Activated B cell treated with CpG ODN at 0.5 μM for 24 hours (primary cell): Measurements from ENCODE around the gene AHDC1. TPM values are rescaled to one million over a fixed set of nuclear protein-coding genes. Genes with fewer than 3 reads are reported as not detected.

ENCODE experiments used
- ATAC-seq: fragments of 200-7000 bp; cut with Tn5 transposase; one replicate; pipeline ENCODE4 v1.10.0; 2021; ENCODE audit warnings: low read depth, mild to moderate bottlenecking, moderate library complexity
- CTCF ChIA-PET: fragments of 350-600 bp; sonication (Branson Sonifier 250); formaldehyde crosslinking; loops from one replicate; lab custom pipeline; 2021; ENCODE audit warnings: antibody characterized with exemption; lab: Charles Lee
- POLR2A ChIA-PET: fragments of 350-600 bp; sonication (Branson Sonifier 250); formaldehyde crosslinking; loops from one replicate; lab custom pipeline; 2021; ENCODE audit warnings: antibody characterized with exemption; lab: Charles Lee
- DNase-seq: peaks from one replicate; pipeline ENCODE4 v3.0.0; 2022
- H3K27ac Mint-ChIP-seq: one replicate; pipeline ENCODE4 v1.8.0; 2020; ENCODE audit warnings: mixed read lengths
- H3K27me3 Mint-ChIP-seq: one replicate; pipeline ENCODE4 v1.8.0; 2021; ENCODE audit warnings: mixed read lengths
- H3K36me3 Mint-ChIP-seq: one replicate; pipeline ENCODE4 v1.8.0; 2021; ENCODE audit warnings: low read depth, mixed read lengths
- H3K4me1 Mint-ChIP-seq: one replicate; pipeline ENCODE4 v1.8.0; 2021; ENCODE audit warnings: mixed read lengths
- H3K4me3 Mint-ChIP-seq: one replicate; pipeline ENCODE4 v1.8.0; 2020; ENCODE audit warnings: mild to moderate bottlenecking, mixed read lengths
- H3K9me3 Mint-ChIP-seq: one replicate; pipeline ENCODE4 v1.8.0; 2020; ENCODE audit warnings: mixed read lengths
- intact Hi-C: fragments of 100-400 bp; cut with micrococcal nuclease; formaldehyde crosslinking; loops from one replicate; pipeline ENCODE4 v1.15.1; 2024
- total RNA-seq: library from RNA; stranded (reverse); gene quantifications from 2 replicates; pipeline ENCODE4 v1.2.3, GENCODE V29; 2022
- TF ChIP-seq, protein P1 (sequence below): fragments of 200-600 bp; IDR thresholded peaks from one replicate; pipeline ENCODE4 v1.8.0; 2022; ENCODE audit warnings: antibody characterized with exemption, mild to moderate bottlenecking

Gene AHDC1
- total RNA-seq, 1 donor from 2014 or later = 22.4 TPM

GRCh38 chr1:27596986-27597385, 7.0 kb downstream of the AHDC1 start:
- no peak overlapping the region for H3K27ac Mint-ChIP-seq
- ChIA-PET CTCF (interaction anchor here (1.8 kb wide), 1 partner anchor 40 kb away, joined by 5 read pairs; no protein-coding TSS in a partner anchor), POLR2A (interaction anchor here (0.6 kb wide), 3 partner anchors 28 to 135 kb away, joined by 3 read pairs; partner anchors contain the start of gene IFI6)
- DNase-seq (no peak), ATAC-seq (no peak)
- peaks cover 33% of the 10 kb centered on the region for H3K4me1 Mint-ChIP-seq
- H3K36me3 Mint-ChIP-seq = no peaks in the 10 kb centered on the region
- no peak overlapping the region for H3K4me3 Mint-ChIP-seq
- intact Hi-C loops = no loop called here
- TF ChIP-seq, protein P1, sequence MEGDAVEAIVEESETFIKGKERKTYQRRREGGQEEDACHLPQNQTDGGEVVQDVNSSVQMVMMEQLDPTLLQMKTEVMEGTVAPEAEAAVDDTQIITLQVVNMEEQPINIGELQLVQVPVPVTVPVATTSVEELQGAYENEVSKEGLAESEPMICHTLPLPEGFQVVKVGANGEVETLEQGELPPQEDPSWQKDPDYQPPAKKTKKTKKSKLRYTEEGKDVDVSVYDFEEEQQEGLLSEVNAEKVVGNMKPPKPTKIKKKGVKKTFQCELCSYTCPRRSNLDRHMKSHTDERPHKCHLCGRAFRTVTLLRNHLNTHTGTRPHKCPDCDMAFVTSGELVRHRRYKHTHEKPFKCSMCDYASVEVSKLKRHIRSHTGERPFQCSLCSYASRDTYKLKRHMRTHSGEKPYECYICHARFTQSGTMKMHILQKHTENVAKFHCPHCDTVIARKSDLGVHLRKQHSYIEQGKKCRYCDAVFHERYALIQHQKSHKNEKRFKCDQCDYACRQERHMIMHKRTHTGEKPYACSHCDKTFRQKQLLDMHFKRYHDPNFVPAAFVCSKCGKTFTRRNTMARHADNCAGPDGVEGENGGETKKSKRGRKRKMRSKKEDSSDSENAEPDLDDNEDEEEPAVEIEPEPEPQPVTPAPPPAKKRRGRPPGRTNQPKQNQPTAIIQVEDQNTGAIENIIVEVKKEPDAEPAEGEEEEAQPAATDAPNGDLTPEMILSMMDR = no peak
- H3K27me3 Mint-ChIP-seq = no peaks in the 10 kb centered on the region
- H3K9me3 Mint-ChIP-seq = no peaks in the 10 kb centered on the region

GRCh38 chr1:27596261-27596660, 7.7 kb downstream of the AHDC1 start:
- CTCF ChIA-PET = interaction anchor here (1.8 kb wide), 1 partner anchor 39 kb away, joined by 5 read pairs; no protein-coding TSS in a partner anchor
- H3K9me3 Mint-ChIP-seq = no peaks in the 10 kb centered on the region
- no peak for DNase-seq
- H3K4me1 Mint-ChIP-seq = peaks cover 30% of the 10 kb centered on the region
- H3K4me3 Mint-ChIP-seq = no peak overlapping the region
- no peak for ATAC-seq
- H3K36me3 Mint-ChIP-seq = no peaks in the 10 kb centered on the region
- POLR2A ChIA-PET = interaction anchor here (0.6 kb wide), 2 partner anchors 27 to 173 kb away, joined by 3 to 10 read pairs; no protein-coding TSS in a partner anchor
- no peaks in the 10 kb centered on the region for H3K27me3 Mint-ChIP-seq
- no peak overlapping the region for H3K27ac Mint-ChIP-seq
- TF ChIP-seq, protein P1 = no peak
- intact Hi-C loops = no loop called here

DNA sequence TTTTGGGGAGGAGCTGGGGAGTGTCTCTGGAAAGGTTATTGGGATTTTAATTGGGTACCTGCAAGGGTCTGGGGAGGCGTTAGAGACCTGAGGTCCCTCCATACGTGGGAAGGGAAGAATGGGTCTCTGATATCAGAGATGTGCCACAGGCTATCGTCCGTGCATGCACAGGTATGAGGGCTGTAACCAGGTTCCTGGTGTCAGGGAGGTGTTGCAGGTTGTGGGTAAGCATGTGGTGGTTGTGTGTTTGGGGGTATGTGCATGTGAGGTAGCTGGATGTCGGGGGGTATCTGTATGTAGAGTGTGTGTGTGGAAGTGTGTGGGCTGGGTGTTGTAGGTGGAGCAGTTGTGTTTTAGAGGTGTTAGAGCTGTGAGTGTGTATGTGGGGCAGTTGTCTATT, 8.3 kb downstream of the AHDC1 start:
- ATAC-seq (no peak), DNase-seq (no peak)
- TF ChIP-seq, protein P1 = no peak
- H3K27me3 Mint-ChIP-seq = no peaks in the 10 kb centered on the region
- H3K9me3 Mint-ChIP-seq = no peaks in the 10 kb centered on the region
- ChIA-PET POLR2A (interaction anchor here (0.6 to 0.7 kb wide), 2 partner anchors 24 to 172 kb away, joined by 3 to 10 read pairs; no protein-coding TSS in a partner anchor), CTCF (interaction anchor here (0.8 to 1.8 kb wide), 2 partner anchors 39 to 238 kb away, joined by 3 to 5 read pairs; no protein-coding TSS in a partner anchor)
- no peak overlapping the region for H3K4me3 Mint-ChIP-seq
- H3K4me1 Mint-ChIP-seq = peaks cover 25% of the 10 kb centered on the region
- intact Hi-C loops = no loop called here
- H3K27ac Mint-ChIP-seq = no peak overlapping the region
- H3K36me3 Mint-ChIP-seq = no peaks in the 10 kb centered on the region

DNA sequence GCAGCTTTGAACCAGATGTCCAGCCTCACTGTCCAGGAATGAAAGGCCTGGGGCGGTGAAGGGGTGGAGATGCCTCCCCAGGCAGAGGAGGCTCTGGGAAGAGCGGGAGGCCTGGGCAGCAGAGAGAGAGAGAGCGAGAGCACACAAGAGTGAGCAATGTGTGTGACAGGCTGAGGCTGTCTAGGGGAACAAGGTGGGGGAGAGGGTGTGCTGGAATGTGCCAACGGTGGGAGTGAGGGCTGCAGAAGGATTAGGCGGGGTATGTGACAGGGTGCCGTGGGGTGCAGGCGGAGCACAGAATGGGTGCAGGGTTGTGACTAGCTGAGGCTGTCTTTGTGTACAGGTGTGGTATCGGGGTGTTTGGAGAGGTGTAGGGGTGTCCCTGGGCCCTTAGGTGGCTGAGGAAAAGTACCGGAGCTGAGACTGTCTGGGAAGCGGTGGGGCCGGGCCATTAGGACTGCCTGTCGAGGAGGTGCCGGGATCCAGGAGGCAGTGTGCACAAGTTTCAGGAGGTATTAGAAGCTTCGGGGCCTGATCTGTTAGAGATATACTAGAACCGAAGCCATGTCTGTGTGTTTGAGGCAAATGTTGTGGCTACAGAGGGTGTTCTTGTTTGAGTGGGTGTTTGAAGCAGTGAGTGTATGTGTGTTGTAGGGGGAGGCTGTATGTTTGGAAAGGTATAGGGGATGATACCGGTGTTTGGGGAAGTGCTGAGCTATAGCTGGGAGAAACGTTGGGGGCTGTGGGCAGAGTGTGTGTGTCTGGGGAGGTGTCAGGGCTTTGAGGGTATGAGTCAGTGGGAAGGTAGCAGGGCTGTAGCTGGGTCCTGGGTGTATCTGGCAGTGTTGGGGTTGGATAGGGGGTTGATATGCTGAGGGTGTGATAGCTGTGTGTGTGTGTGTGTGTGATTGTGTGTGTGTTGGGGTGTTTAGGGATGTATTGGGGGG, 9.1 kb downstream of the AHDC1 start:
- CTCF ChIA-PET = interaction anchor here (0.8 kb wide), 1 partner anchor 237 kb away, joined by 3 read pairs; no protein-coding TSS in a partner anchor
- intact Hi-C loops = no loop called here
- H3K4me3 Mint-ChIP-seq = no peak overlapping the region
- DNase-seq (no peak), ATAC-seq (no peak)
- no peaks in the 10 kb centered on the region for H3K27me3 Mint-ChIP-seq
- H3K9me3 Mint-ChIP-seq = no peaks in the 10 kb centered on the region
- peaks cover 17% of the 10 kb centered on the region for H3K4me1 Mint-ChIP-seq
- TF ChIP-seq, protein P1 = no peak
- POLR2A ChIA-PET = interaction anchor here (0.7 to 1.0 kb wide), 4 partner anchors 9 to 26 kb away, joined by 3 to 4 read pairs (median 3); partner anchors contain the start of gene AHDC1
- no peak overlapping the region for H3K27ac Mint-ChIP-seq
- H3K36me3 Mint-ChIP-seq = no peaks in the 10 kb centered on the region
